ENCODE measurements around the gene RAD18. TPM values are rescaled to one million over a fixed set of nuclear protein-coding genes. Genes with fewer than 3 reads are reported as not detected.

Gene RAD18
- total and polyA plus RNA-seq, 2 donors (not counting 1 experiment from before 2014, with no cell fraction given), result 4.8 to 21.3 TPM

DNA sequence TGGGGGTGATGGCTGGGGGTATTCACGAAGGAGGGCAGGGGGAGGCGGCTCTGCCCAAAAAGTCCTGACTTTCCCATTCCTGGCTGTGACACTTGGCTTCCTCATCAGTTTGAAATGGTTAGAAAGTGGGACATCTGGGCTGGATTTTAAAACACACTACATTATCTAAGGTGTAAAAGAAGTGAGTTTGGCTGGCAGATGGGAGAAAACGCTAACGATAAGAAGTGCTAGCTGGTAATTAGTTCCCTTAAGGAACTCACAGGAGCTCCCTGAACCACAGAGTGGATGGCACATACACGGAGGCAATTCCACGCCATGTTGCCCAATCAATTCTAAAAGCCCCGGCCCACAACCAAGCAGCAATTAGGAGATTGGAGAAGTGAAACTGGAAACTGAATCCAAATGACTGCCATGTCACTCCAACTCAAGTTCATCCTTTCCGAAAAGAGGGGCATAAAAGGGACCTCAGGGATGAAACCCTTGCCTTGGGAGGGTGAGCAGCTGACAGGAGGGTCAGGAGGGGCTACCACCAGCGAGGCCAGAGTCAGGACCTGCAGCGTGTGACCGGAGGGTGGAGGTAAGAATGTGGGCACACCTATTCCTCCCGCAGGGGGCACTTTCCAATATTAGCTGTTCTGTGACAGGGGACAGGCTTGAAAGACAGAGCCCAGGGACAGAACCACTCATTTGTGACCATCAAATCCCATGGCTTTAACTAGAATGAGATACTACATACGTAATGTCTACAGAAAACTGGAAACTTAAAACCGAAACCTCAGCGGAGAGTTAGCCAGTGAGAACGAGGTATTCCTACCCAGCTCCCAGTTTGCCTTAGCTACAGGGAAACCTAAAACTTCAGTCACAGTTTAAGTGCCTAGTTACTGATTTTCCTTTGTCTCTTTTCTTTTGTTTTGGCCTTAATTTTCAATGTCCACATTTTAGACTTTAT lies 98.6 kb downstream of the RAD18 start:
- no peaks in the 10 kb centered on the region for H3K9me3 ChIP-seq (ENCODE audit: control extremely low read depth in 1 of 3, control insufficient read depth in 2 of 3, insufficient read depth in 1 of 3, low read length in 2 of 3)
- Mint-ChIP-seq H3K4me1 (no peaks in the 10 kb centered on the region), H3K4me3 (no peak overlapping the region), H3K9me3 (ENCODE audit: insufficient read depth) (no peaks in the 10 kb centered on the region), H3K27ac (no peak overlapping the region), H3K27me3 (no peaks in the 10 kb centered on the region)
- H3K4me2 ChIP-seq (replicated peaks; ENCODE audit: low read depth, low read length, poor library complexity, severe bottlenecking), result no peak overlapping the region
- H3K79me2 ChIP-seq (ENCODE audit: control insufficient read depth, insufficient read depth, low read length), result no peaks in the 10 kb centered on the region
- ChIA-PET POLR2A (no interaction called here), CTCF (no interaction called here)
- TF ChIP-seq EZH2 (IDR thresholded peaks at IDR 0.05; ENCODE audit: borderline replicate concordance, insufficient read depth, low read depth, low read length, poor library complexity, severe bottlenecking), result no peak
- TF ChIP-seq, protein P1, sequence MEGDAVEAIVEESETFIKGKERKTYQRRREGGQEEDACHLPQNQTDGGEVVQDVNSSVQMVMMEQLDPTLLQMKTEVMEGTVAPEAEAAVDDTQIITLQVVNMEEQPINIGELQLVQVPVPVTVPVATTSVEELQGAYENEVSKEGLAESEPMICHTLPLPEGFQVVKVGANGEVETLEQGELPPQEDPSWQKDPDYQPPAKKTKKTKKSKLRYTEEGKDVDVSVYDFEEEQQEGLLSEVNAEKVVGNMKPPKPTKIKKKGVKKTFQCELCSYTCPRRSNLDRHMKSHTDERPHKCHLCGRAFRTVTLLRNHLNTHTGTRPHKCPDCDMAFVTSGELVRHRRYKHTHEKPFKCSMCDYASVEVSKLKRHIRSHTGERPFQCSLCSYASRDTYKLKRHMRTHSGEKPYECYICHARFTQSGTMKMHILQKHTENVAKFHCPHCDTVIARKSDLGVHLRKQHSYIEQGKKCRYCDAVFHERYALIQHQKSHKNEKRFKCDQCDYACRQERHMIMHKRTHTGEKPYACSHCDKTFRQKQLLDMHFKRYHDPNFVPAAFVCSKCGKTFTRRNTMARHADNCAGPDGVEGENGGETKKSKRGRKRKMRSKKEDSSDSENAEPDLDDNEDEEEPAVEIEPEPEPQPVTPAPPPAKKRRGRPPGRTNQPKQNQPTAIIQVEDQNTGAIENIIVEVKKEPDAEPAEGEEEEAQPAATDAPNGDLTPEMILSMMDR (IDR thresholded peaks at IDR 0.05), result no peak
- WGBS (ENCODE audit: insufficient coverage), result 88% methylated on average over 9 of the region's 16 CpGs
- DNase-seq, result peak; percentile 9
- no peak overlapping the region for H3K4me3 ChIP-seq (ENCODE audit: control extremely low read depth in 1 of 5, extremely low read depth in 1 of 5, insufficient read depth in 1 of 5, low read depth in 2 of 5, low read length in 4 of 5)
- H4K20me1 ChIP-seq (ENCODE audit: control insufficient read depth, insufficient read depth, low read length, poor library complexity, severe bottlenecking), result no peaks in the 10 kb centered on the region
- H3K27ac ChIP-seq (ENCODE audit: low read length in 2 of 2), result no peak overlapping the region
- no peaks in the 10 kb centered on the region for H3K4me1 ChIP-seq (ENCODE audit: control insufficient read depth in 2 of 2, insufficient read depth in 2 of 2, low read length in 2 of 2)
- no peaks in the 10 kb centered on the region for H3K27me3 ChIP-seq (replicated peaks in 1 of 4; ENCODE audit: control extremely low read depth in 1 of 4, control insufficient read depth in 3 of 4, insufficient read depth in 4 of 4, low read length in 3 of 4)
- no peaks in the 10 kb centered on the region for H3K36me3 ChIP-seq (replicated peaks in 1 of 2; ENCODE audit: control extremely low read depth in 1 of 2, control insufficient read depth in 1 of 2, extremely low read depth in 1 of 2, insufficient read depth in 2 of 2, low read length in 1 of 2)
- no peak for ATAC-seq (ENCODE audit: low read depth)
- H2AFZ ChIP-seq (ENCODE audit: insufficient read depth, low read depth, low read length, poor library complexity, severe bottlenecking), result no peak overlapping the region
- no peak overlapping the region for H3K9ac ChIP-seq (ENCODE audit: low read length)
- intact Hi-C loops (cut with micrococcal nuclease), result no loop called here

DNA sequence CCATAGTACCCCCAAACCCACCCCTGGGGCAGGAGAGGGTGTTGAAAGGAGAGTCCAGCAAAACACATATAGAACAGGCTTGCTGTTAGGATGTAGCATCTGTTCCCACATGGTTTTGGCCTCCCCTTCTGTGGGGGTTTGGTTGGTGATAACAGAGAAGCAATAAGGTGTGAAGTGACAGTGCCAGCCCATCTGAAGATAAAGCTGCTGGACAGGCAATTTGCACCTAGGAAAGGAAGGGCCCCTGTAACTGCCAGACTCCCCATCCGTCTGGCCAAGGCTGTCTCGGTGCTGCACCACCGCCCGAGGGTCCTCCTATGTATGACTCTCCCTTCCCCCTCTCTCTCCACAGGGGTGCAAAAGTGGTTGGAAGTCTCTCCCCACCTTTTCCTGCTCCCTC lies 99.4 kb downstream of the RAD18 start:
- TF ChIP-seq, protein P1 (IDR thresholded peaks at IDR 0.05), result no peak
- no peak for TF ChIP-seq EZH2 (IDR thresholded peaks at IDR 0.05; ENCODE audit: borderline replicate concordance, insufficient read depth, low read depth, low read length, poor library complexity, severe bottlenecking)
- Histone ChIP-seq H3K9ac (ENCODE audit: low read length) (no peak overlapping the region), H3K27me3 (replicated peaks in 1 of 4; ENCODE audit: control extremely low read depth in 1 of 4, control insufficient read depth in 3 of 4, insufficient read depth in 4 of 4, low read length in 3 of 4) (no peaks in the 10 kb centered on the region), H3K4me3 (ENCODE audit: control extremely low read depth in 1 of 5, extremely low read depth in 1 of 5, insufficient read depth in 1 of 5, low read depth in 2 of 5, low read length in 4 of 5) (no peak overlapping the region), H3K27ac (ENCODE audit: low read length in 2 of 2) (no peak overlapping the region), H2AFZ (ENCODE audit: insufficient read depth, low read depth, low read length, poor library complexity, severe bottlenecking) (no peak overlapping the region), H3K79me2 (ENCODE audit: control insufficient read depth, insufficient read depth, low read length) (no peaks in the 10 kb centered on the region), H3K36me3 (replicated peaks in 1 of 2; ENCODE audit: control extremely low read depth in 1 of 2, control insufficient read depth in 1 of 2, extremely low read depth in 1 of 2, insufficient read depth in 2 of 2, low read length in 1 of 2) (no peaks in the 10 kb centered on the region), H3K4me2 (replicated peaks; ENCODE audit: low read depth, low read length, poor library complexity, severe bottlenecking) (no peak overlapping the region), H4K20me1 (ENCODE audit: control insufficient read depth, insufficient read depth, low read length, poor library complexity, severe bottlenecking) (no peaks in the 10 kb centered on the region), H3K9me3 (ENCODE audit: control extremely low read depth in 1 of 3, control insufficient read depth in 2 of 3, insufficient read depth in 1 of 3, low read length in 2 of 3) (no peaks in the 10 kb centered on the region), H3K4me1 (ENCODE audit: control insufficient read depth in 2 of 2, insufficient read depth in 2 of 2, low read length in 2 of 2) (no peaks in the 10 kb centered on the region)
- WGBS (ENCODE audit: insufficient coverage), result 100% methylated on average over 4 of the region's 4 CpGs
- intact Hi-C loops (cut with micrococcal nuclease), result no loop called here
- ChIA-PET CTCF (no interaction called here), POLR2A (no interaction called here)
- Mint-ChIP-seq H3K9me3 (ENCODE audit: insufficient read depth) (no peaks in the 10 kb centered on the region), H3K4me1 (no peaks in the 10 kb centered on the region), H3K27ac (no peak overlapping the region), H3K4me3 (no peak overlapping the region), H3K27me3 (no peaks in the 10 kb centered on the region)
- DNase-seq, result no peak
- ATAC-seq (ENCODE audit: low read depth), result no peak
